Omental fat pad (tissue), 4 donors: ENCODE results near the gene EXOC6B. TPM values are rescaled to one million over a fixed set of nuclear protein-coding genes. Genes with fewer than 3 reads are reported as not detected.

ENCODE experiments used
- ATAC-seq: fragments of 150-250 bp; one replicate; pipeline ENCODE4 v1.9.1; 2016; ENCODE audit warnings: mild to moderate bottlenecking, moderate library complexity; ENCODE audit not compliant: low FRiP score
- DNase-seq: peaks from one replicate; pipeline ENCODE4 v3.0.0-alpha.2; 2019; ENCODE audit warnings: low spot score
- CTCF ChIP-seq, 3 donors: fragments of 450-650 bp; IDR thresholded peaks; one replicate each; pipeline ENCODE4 v1.5.1; 2016 to 2017; ENCODE audit warnings: antibody characterized with exemption in 3 of 3, mild to moderate bottlenecking in 3 of 3, moderate library complexity in 2 of 3
- total RNA-seq, 4 donors: library from RNA; depleted of rRNA; stranded (reverse); fragments of >200 nt; gene quantifications; one replicate each; pipeline ENCODE4 v1.1.0, GENCODE V29; 2016

EXOC6B gene
- total RNA-seq, 4 donors from 2014 or later, result 25.6 to 38.3 (median 30.1) TPM

DNA sequence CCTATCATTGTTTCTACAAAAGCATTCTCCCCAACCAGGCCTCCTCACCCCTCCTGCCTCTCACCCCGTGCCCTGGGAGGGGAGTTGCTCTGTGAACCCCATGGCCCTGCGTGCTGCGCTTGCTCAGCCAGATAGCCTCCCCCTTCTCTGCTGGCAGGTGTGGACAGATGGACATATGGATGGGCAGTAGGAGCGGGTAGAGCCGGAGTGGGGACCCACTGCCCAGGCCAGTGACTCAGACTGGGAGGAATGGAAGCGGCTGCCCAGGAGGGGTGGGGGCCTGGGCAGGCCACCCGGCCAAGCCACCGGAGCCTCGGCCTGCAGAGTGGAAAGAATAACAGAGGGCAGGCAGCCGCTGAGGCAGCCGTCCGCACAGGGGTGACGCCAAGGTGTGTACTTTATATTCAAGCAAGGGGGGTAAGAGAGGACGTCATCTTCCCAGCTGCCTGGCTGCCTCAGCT is 686.9 kb downstream of the EXOC6B start:
- no peak for ATAC-seq
- no peak for TF ChIP-seq CTCF (IDR thresholded peaks at IDR 0.05)
- DNase-seq, result peak; percentile 20

DNA sequence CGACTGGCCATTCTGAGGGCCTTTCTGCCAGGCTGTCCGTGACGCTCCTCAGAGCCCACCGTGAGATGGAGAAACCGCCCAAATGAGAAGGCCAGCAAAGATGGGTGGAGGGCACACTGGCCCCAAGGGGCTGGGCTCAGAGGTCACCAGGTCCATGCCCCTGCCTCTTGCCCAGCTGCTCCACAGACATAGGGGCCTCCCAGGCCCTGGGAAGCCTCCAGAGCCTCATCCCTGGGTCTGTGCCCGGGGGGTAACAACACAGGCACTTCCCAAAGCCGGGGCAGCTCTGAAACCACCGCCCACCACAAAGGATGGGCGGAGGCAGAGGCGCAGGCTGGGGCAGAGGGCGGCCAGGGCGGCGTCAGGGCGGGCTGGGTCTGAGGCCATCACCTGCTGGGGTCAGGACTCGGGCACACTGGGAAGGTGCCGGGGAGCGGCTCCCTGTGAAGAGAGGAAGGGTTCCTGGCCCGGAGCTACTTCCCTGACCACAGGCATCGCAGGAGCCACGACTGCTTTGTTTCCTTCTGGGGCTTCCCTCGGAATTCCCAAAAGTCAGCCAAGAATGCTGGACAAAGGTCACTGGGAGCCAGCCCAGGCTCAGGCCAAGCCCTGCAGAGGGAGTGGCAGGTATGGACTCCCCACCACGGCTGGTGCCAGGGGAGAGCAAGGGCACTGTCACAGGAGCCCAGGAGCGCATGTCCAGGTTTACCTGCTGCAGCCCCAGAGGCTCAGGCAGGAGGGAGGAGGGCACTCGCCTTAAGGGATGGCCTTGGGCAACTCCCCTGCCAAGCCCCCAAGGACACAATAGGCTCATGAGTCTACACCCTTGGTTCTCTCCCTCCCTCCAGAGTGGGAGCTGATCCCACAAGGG is 687.6 kb downstream of the EXOC6B start:
- no peak for ATAC-seq
- no peak for TF ChIP-seq CTCF (IDR thresholded peaks at IDR 0.05)
- peak; percentile 23 for DNase-seq

DNA sequence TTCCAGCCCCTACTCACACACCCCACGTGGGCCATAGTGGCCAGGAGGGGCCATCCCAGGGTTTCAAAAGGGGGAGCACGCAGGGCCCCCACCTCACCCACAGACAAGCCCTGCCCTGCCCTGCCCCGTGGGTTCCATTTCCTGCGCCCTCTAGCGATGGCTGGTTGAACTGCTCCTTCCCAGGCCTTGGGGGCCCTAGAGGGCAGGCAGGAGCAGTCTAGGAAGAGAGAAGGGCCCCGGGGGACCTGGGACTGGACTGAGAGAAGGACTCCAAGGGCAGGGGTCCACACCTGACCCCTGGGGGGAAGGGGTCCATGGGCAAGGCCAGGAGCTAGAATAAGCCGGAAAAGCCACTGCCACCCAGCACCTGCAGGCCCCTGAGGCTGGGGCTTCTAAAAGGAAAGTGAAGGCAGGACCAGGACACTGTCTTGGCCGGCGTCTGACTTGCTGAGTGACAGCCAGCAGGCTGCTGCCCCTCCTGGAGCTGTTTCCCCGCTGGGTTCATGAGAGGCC is 688.3 kb downstream of the EXOC6B start:
- DNase-seq, result no peak
- no peak for ATAC-seq
- peak in 1 of 3 donors; percentile 32 for TF ChIP-seq CTCF (IDR thresholded peaks at IDR 0.05)

DNA sequence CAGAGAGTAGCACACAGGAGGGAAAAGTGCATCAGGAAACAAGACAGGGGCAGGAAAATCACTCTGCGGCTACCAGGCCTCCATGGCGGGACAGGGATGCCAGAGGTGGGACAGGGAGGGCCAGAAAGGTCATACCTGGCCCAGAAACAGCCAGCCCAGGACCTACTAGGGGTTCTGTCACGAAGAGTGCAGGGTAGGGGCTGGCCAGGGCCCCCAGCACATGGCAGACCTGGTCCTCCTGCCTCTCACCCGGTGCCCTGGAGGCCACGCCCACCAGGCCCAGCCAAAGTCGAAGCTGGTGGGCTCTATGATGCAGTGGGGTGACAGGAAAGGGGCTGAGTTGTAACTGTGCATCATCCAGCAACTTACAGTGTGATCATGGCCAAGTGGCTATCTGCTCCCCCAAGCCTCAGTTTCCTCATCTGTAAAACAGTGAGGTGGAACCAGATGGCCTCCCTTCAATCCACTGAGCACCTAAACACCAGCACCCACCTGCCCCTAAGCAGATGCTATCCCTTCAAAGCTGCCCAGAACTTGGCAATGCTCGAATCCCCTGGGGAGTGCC is 688.8 kb downstream of the EXOC6B start:
- no peak for TF ChIP-seq CTCF (IDR thresholded peaks at IDR 0.05)
- DNase-seq (no peak), ATAC-seq (no peak)

DNA sequence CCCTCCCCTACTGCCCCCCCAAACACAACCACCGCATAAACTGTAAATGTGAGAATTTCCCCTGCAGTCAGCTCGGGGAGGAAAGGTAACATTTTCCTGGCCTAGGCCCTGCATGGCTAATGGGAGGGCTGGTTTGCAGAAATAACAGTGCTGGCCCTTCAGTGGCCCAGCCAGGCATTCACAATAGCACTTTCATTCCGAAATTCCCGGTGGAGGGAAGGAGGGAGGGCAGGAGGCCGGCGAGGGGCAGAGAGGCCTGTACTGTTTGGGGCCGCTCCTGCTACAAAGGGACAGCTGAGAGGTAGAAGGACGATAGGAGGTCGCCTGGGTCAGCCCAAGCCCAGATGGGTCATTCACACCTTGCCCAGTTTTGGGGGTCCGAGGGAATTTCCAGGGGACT is 689.5 kb downstream of the EXOC6B start:
- DNase-seq, result no peak
- no peak for TF ChIP-seq CTCF (IDR thresholded peaks at IDR 0.05)
- no peak for ATAC-seq

GRCh38 chr2:72135921-72136320 is 689.9 kb downstream of the EXOC6B start:
- no peak for TF ChIP-seq CTCF (IDR thresholded peaks at IDR 0.05)
- DNase-seq, result no peak
- ATAC-seq, result no peak
